Measurements from ENCODE around the gene CCDC91. TPM values are rescaled to one million over a fixed set of nuclear protein-coding genes. Genes with fewer than 3 reads are reported as not detected.

The CCDC91 gene
- total RNA-seq, 4 donors from 2014 or later, result 7.2 to 37.6 (median 22.7) TPM

- Histone ChIP-seq H3K36me3 (no peaks in the 10 kb centered on the region), H3K4me1 (no peaks in the 10 kb centered on the region), H3K9me3 (no peaks in the 10 kb centered on the region), H3K27me3 (no peaks in the 10 kb centered on the region), H3K27ac (no peak overlapping the region), H3K4me3 (no peak overlapping the region)
- no peak for DNase-seq
- no peak for TF ChIP-seq POLR2A (IDR thresholded peaks at IDR 0.05)
- TF ChIP-seq, protein P1, sequence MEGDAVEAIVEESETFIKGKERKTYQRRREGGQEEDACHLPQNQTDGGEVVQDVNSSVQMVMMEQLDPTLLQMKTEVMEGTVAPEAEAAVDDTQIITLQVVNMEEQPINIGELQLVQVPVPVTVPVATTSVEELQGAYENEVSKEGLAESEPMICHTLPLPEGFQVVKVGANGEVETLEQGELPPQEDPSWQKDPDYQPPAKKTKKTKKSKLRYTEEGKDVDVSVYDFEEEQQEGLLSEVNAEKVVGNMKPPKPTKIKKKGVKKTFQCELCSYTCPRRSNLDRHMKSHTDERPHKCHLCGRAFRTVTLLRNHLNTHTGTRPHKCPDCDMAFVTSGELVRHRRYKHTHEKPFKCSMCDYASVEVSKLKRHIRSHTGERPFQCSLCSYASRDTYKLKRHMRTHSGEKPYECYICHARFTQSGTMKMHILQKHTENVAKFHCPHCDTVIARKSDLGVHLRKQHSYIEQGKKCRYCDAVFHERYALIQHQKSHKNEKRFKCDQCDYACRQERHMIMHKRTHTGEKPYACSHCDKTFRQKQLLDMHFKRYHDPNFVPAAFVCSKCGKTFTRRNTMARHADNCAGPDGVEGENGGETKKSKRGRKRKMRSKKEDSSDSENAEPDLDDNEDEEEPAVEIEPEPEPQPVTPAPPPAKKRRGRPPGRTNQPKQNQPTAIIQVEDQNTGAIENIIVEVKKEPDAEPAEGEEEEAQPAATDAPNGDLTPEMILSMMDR (IDR thresholded peaks at IDR 0.05), result no peak
- intact Hi-C loops (cut with DNase I), result no loop called here
- 73 to 85% methylated on average over 3 of the region's 3 CpGs for WGBS, 2 donors
These were observed 396.2 kb downstream of the CCDC91 start for GRCh38 chr12:28586481-28586880.

DNA sequence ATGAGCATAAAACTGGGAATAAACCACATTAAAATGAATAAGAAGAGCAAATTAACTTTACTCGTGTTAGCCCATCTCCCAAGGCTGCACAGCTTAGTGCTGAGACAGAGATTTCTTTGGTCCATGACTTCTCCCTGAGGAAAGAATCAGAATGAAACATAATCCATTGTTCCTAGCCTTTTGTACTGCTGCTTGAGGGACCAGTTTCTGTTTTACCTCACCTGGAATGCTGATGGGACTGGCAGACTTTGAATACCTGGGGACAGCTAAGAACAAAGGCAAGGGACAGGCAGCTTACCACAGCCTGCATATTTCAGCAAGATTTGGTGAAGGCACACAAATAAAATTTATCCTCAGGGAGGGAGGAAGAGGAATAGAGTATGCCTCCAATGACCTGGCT lies 401.6 kb downstream of the CCDC91 start:
- H3K36me3 ChIP-seq, result no peaks in the 10 kb centered on the region
- TF ChIP-seq, protein P1 (IDR thresholded peaks at IDR 0.05), result no peak
- no peak for TF ChIP-seq POLR2A (IDR thresholded peaks at IDR 0.05)
- H3K4me1 ChIP-seq, result no peaks in the 10 kb centered on the region
- WGBS, 2 donors, result 95 to 100% methylated on average over 1 of the region's 1 CpG
- no peak overlapping the region for H3K4me3 ChIP-seq
- DNase-seq, result no peak
- H3K9me3 ChIP-seq, result peaks cover 0 to 12% (median 5%) of the 10 kb centered on the region in 3 donors
- intact Hi-C loops (cut with DNase I), result no loop called here
- H3K27me3 ChIP-seq, result no peaks in the 10 kb centered on the region
- H3K27ac ChIP-seq, result no peak overlapping the region

Small RNAs within 50 kb of the gene (small RNA-seq; reads per million reads assigned to genes)
- 0.64 to 15.0 (median 12.0) reads per million in 4 donors for gene RNA5SP355
- 0 reads per million in 4 donors for gene RNU4-54P

Other genes with a start within 250 kb of the CCDC91 start
- 1 to 10 TPM; 4.5 to 9.6 (median 5.6) TPM for gene PTHLH, start 217.7 kb upstream of the CCDC91 start, total RNA-seq